Common myeloid progenitor, CD34-positive (primary cell): ENCODE results near the gene LRRC3.
A peak's percentile ranks its signal among the peaks of the same experiment; 100 is the strongest.

Experiments
- CTCF ChIA-PET: fragments of 350-600 bp; sonication (Branson Sonifier 250); formaldehyde crosslinking; loops from one replicate; lab custom pipeline; 2021; ENCODE audit warnings: antibody characterized with exemption; lab: Charles Lee
- POLR2A ChIA-PET: fragments of 350-600 bp; sonication (Branson Sonifier 250); formaldehyde crosslinking; loops from one replicate; lab custom pipeline; 2021; ENCODE audit warnings: antibody characterized with exemption; lab: Charles Lee
- DNase-seq, 3 donors: peaks; one replicate each; pipeline versions ENCODE4 v3.0.0 to v3.0.0-alpha.2; 2013
- H3K27ac ChIP-seq, 2 experiments: 1 replicate in 1 of 2; 2 replicates in 1 of 2; pipeline ENCODE4 v1.7.0; 2013; ENCODE audit warnings: inconsistent platforms in 2 of 2, low read length in 2 of 2, mild to moderate bottlenecking in 2 of 2, low read depth in 1 of 2, moderate library complexity in 1 of 2; ENCODE audit not compliant: severe bottlenecking in 2 of 2, insufficient read depth in 1 of 2, poor library complexity in 1 of 2
- H3K27me3 ChIP-seq, 5 experiments: replicated peaks in 2 of 5; 1 replicate in 3 of 5; 2 replicates in 2 of 5; pipeline versions ENCODE4 v1.6.1 to v1.7.0; 2013; ENCODE audit warnings: low read length in 4 of 5, mild to moderate bottlenecking in 2 of 5, moderate library complexity in 2 of 5, inconsistent platforms in 1 of 5; ENCODE audit not compliant: insufficient read depth in 5 of 5, control insufficient read depth in 4 of 5
- H3K36me3 ChIP-seq, 4 experiments: 1 replicate in 2 of 4; 2 replicates in 2 of 4; pipeline versions ENCODE4 v1.6.1 to v1.7.0; 2013; ENCODE audit warnings: low read length in 3 of 4, control low read depth in 1 of 4, mild to moderate bottlenecking in 1 of 4; ENCODE audit not compliant: control insufficient read depth in 4 of 4, insufficient read depth in 4 of 4
- H3K4me1 ChIP-seq, 4 experiments: 1 replicate in 3 of 4; 2 replicates in 1 of 4; pipeline versions ENCODE4 v1.6.1 to v1.7.1; 2013; ENCODE audit warnings: low read length in 3 of 4, mild to moderate bottlenecking in 3 of 4, control low read depth in 1 of 4, inconsistent platforms in 1 of 4, moderate library complexity in 1 of 4; ENCODE audit not compliant: control insufficient read depth in 4 of 4, insufficient read depth in 4 of 4; ENCODE audit errors: control extremely low read depth in 1 of 4
- H3K4me3 ChIP-seq, 7 experiments: 1 replicate in 4 of 7; 2 replicates in 3 of 7; pipeline versions ENCODE4 v1.5.1 to v1.7.0; 2013; ENCODE audit warnings: mild to moderate bottlenecking in 7 of 7, low read length in 6 of 7, moderate library complexity in 6 of 7, inconsistent platforms in 2 of 7, low read depth in 2 of 7, control low read depth in 1 of 7; ENCODE audit not compliant: insufficient read depth in 4 of 7, control insufficient read depth in 1 of 7; ENCODE audit errors: extremely low read depth in 1 of 7
- H3K9me3 ChIP-seq, 5 experiments: 1 replicate in 4 of 5; 2 replicates in 1 of 5; pipeline versions ENCODE4 v1.6.1 to v1.7.1; 2013; ENCODE audit warnings: low read length in 4 of 5, mild to moderate bottlenecking in 2 of 5, inconsistent platforms in 1 of 5, low read depth in 1 of 5, moderate library complexity in 1 of 5; ENCODE audit not compliant: control insufficient read depth in 4 of 5, insufficient read depth in 2 of 5; ENCODE audit errors: control extremely low read depth in 1 of 5
- WGBS: methylation state at CpG from one replicate; pipeline ENCODE4 v1.1.5; 2013; ENCODE audit not compliant: insufficient coverage; 5-methylcytosine and 5-hydroxymethylcytosine counted together

The LRRC3 gene

GRCh38 chr21:44480200-44481053, 25.1 kb downstream of the LRRC3 start:
- H3K36me3 ChIP-seq, result no peaks in the 10 kb centered on the region
- ChIA-PET CTCF (interaction anchor here (0.8 to 1.5 kb wide), 3 partner anchors 22 to 178 kb away, joined by 3 to 4 read pairs (median 4); no protein-coding TSS in a partner anchor), POLR2A (no interaction called here)
- H3K4me3 ChIP-seq, result no peak overlapping the region
- no peaks in the 10 kb centered on the region for H3K4me1 ChIP-seq
- H3K9me3 ChIP-seq, result no peaks in the 10 kb centered on the region
- 80% methylated on average over 11 of the region's 16 CpGs for WGBS
- no peak for DNase-seq
- H3K27me3 ChIP-seq, result peaks cover 0 to 3% (median 0%) of the 10 kb centered on the region in 5 experiments
- no peak overlapping the region for H3K27ac ChIP-seq

- ChIA-PET POLR2A (no interaction called here), CTCF (no interaction called here)
- Histone ChIP-seq H3K4me3 (no peak overlapping the region), H3K9me3 (peaks cover 0 to 2% (median 0%) of the 10 kb centered on the region in 5 experiments), H3K36me3 (no peaks in the 10 kb centered on the region), H3K27me3 (peaks cover 0 to 3% (median 0%) of the 10 kb centered on the region in 5 experiments), H3K4me1 (no peaks in the 10 kb centered on the region), H3K27ac (no peak overlapping the region)
- no peak for DNase-seq
- 94% methylated on average over 9 of the region's 14 CpGs for WGBS
Measured at GRCh38 chr21:44482581-44483287, 27.4 kb downstream of the LRRC3 start.

GRCh38 chr21:44483288-44484237, 28.3 kb downstream of the LRRC3 start:
- POLR2A ChIA-PET, result no interaction called here
- whole genome bisulfite sequencing, result 89% methylated on average over 26 of the region's 28 CpGs
- no peak for DNase-seq
- H3K27me3 ChIP-seq, result peaks cover 0 to 3% (median 0%) of the 10 kb centered on the region in 5 experiments
- H3K4me3 ChIP-seq, result no peak overlapping the region
- peaks cover 0 to 10% (median 4%) of the 10 kb centered on the region in 5 experiments for H3K9me3 ChIP-seq
- no peaks in the 10 kb centered on the region for H3K4me1 ChIP-seq
- no peak overlapping the region for H3K27ac ChIP-seq
- CTCF ChIA-PET, result no interaction called here
- no peaks in the 10 kb centered on the region for H3K36me3 ChIP-seq

GRCh38 chr21:44484498-44485253, 29.4 kb downstream of the LRRC3 start:
- CTCF ChIA-PET, result no interaction called here
- H3K27ac ChIP-seq, result no peak overlapping the region
- WGBS, result 86% methylated on average over 3 of the region's 43 CpGs
- peaks cover 0 to 10% (median 6%) of the 10 kb centered on the region in 5 experiments for H3K9me3 ChIP-seq
- POLR2A ChIA-PET, result no interaction called here
- H3K27me3 ChIP-seq, result peaks cover 0 to 5% (median 0%) of the 10 kb centered on the region in 5 experiments
- no peaks in the 10 kb centered on the region for H3K4me1 ChIP-seq
- no peak overlapping the region for H3K4me3 ChIP-seq
- H3K36me3 ChIP-seq, result no peaks in the 10 kb centered on the region
- no peak for DNase-seq

GRCh38 chr21:44485254-44485793, 30.0 kb downstream of the LRRC3 start:
- Histone ChIP-seq H3K9me3 (peaks cover 0 to 10% (median 6%) of the 10 kb centered on the region in 5 experiments), H3K4me1 (no peaks in the 10 kb centered on the region), H3K27ac (no peak overlapping the region), H3K27me3 (peaks cover 0 to 5% (median 0%) of the 10 kb centered on the region in 5 experiments), H3K4me3 (peak overlapping the region in 2 of 7 experiments; percentile 19 to 42), H3K36me3 (no peaks in the 10 kb centered on the region)
- peak; percentile 14 to 55 (median 24) for DNase-seq
- ChIA-PET POLR2A (interaction anchor here (0.7 kb wide), 1 partner anchor 244 kb away, joined by 3 read pairs; no protein-coding TSS in a partner anchor), CTCF (interaction anchor here (1.0 to 1.2 kb wide), 2 partner anchors 9 to 99 kb away, joined by 3 to 5 read pairs; no protein-coding TSS in a partner anchor)
- whole genome bisulfite sequencing, result 79% methylated on average over 25 of the region's 25 CpGs

GRCh38 chr21:44485796-44486195, 30.5 kb downstream of the LRRC3 start:
- peak in 1 of 3 donors; percentile 14 for DNase-seq
- Histone ChIP-seq H3K9me3 (peaks cover 0 to 10% (median 6%) of the 10 kb centered on the region in 5 experiments), H3K27me3 (peaks cover 0 to 5% (median 0%) of the 10 kb centered on the region in 5 experiments), H3K4me1 (no peaks in the 10 kb centered on the region), H3K36me3 (no peaks in the 10 kb centered on the region), H3K27ac (no peak overlapping the region), H3K4me3 (peak overlapping the region in 2 of 7 experiments; percentile 19 to 42)
- WGBS, result 80% methylated on average over 8 of the region's 10 CpGs
- ChIA-PET POLR2A (interaction anchor here (0.7 kb wide), 1 partner anchor 244 kb away, joined by 3 read pairs; no protein-coding TSS in a partner anchor), CTCF (interaction anchor here (1.0 to 1.2 kb wide), 2 partner anchors 9 to 100 kb away, joined by 3 to 5 read pairs; no protein-coding TSS in a partner anchor)
